ENCODE measurements around the gene ANO9.

ANO9 gene

GRCh38 chr11:373716-374551 lies 67.9 kb downstream of the ANO9 start:
- TF ChIP-seq CTCF (IDR thresholded peaks at IDR 0.05; ENCODE audit: low read depth, low read length, missing control alignments), result no peak
- no peak for DNase-seq (ENCODE audit: low read depth)
- no peak overlapping the region for H3K4me3 ChIP-seq (ENCODE audit: low read depth, low read length)

- TF ChIP-seq CTCF (IDR thresholded peaks at IDR 0.05; ENCODE audit: low read depth, low read length, missing control alignments), result no peak
- no peak for DNase-seq (ENCODE audit: low read depth)
- no peak overlapping the region for H3K4me3 ChIP-seq (ENCODE audit: low read depth, low read length)
Observed at GRCh38 chr11:372809-373715, 68.7 kb downstream of the ANO9 start.

GRCh38 chr11:371716-372590 lies 69.9 kb downstream of the ANO9 start:
- H3K4me3 ChIP-seq (ENCODE audit: low read depth, low read length), result no peak overlapping the region
- no peak for TF ChIP-seq CTCF (IDR thresholded peaks at IDR 0.05; ENCODE audit: low read depth, low read length, missing control alignments)
- no peak for DNase-seq (ENCODE audit: low read depth)

DNA sequence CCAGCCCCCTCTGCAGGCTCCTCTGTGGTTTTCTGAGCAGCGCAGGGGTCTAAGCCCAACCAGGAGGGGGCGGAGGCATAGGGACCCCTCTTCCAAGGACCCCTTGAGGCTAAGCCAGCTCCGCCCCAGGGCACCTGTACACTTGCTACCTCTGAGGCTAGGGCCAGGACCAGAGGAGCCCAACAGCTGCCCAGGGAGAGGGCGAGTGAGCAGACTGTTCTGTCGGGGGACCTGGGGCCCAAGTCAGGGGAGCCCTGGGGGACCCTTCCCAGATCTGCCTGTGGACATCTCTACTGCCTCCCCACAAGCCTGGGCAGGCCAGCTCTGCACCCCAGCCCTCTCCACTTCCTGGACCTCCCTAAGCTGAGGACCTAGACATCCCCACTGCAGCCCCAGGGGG lies 70.8 kb downstream of the ANO9 start:
- no peak for DNase-seq (ENCODE audit: low read depth)
- TF ChIP-seq CTCF (IDR thresholded peaks at IDR 0.05; ENCODE audit: low read depth, low read length, missing control alignments), result no peak
- H3K4me3 ChIP-seq (ENCODE audit: low read depth, low read length), result no peak overlapping the region

DNA sequence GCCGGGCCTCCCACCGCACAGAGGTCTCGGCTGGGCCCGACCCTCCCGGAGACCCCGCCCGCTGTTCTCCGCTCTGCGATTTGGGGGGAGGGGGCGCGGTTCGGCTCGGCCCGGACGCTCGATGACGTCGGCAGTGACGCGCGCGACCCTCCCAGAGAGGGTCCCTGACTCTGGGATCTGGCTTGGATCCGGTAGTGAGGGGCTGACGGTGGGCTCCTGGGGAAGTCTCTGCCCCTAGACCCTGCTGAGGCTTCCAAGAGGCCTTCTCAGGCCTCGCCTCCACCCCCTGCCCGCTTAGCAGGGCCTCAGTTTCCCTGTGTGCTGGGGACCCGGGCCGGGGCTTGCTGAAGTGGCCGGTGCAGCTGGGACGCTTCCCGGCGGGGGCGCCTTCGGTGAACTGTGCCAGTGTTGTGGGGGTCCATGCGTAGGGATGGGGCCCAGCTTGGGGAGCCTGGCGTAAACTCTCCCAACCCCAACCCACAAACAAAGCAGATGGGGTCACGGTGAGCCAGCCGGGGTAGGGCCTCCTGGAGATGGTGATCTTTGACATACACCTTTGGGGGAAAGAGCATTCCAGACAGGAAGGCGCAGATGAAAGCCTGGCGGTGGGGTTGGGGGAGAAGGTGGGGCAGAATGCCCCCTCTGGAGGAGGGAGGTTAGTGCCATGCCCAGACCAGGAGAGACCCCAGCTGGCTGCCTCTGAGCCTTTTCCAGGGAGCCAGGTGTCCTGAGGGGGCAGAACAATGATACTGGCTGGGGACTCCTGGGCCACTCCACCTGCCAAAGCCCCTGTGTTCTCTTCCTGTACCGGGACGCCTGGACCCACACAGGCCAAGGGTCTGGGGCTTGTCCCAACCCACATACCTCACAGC lies 71.5 kb downstream of the ANO9 start:
- DNase-seq (ENCODE audit: low read depth), result no peak
- no peak for TF ChIP-seq CTCF (IDR thresholded peaks at IDR 0.05; ENCODE audit: low read depth, low read length, missing control alignments)
- no peak overlapping the region for H3K4me3 ChIP-seq (ENCODE audit: low read depth, low read length)
